ENCODE results near the gene IRAK3. TPM values are rescaled to one million over a fixed set of nuclear protein-coding genes. Genes with fewer than 3 reads are reported as not detected.

The IRAK3 gene
- total RNA-seq, 1 experiment from 2014 or later, result 12.0 TPM

- CTCF ChIA-PET, result interaction anchor here (0.8 to 1.4 kb wide), 2 partner anchors 9 to 17 kb away, joined by 5 to 6 read pairs; partner anchors contain the start of gene TMBIM4
- Mint-ChIP-seq H3K4me3 (ENCODE audit: low read depth, unreplicated experiment) (no peak overlapping the region), H3K4me1 (ENCODE audit: low read depth, unreplicated experiment) (peaks cover 41% of the 10 kb centered on the region), H3K36me3 (ENCODE audit: insufficient read depth, unreplicated experiment) (peaks cover 17% of the 10 kb centered on the region), H3K27ac (ENCODE audit: unreplicated experiment) (no peak overlapping the region), H3K27me3 (ENCODE audit: unreplicated experiment) (no peaks in the 10 kb centered on the region), H3K9me3 (ENCODE audit: low read depth, unreplicated experiment) (peaks cover 5% of the 10 kb centered on the region)
- TF ChIP-seq, protein P1, sequence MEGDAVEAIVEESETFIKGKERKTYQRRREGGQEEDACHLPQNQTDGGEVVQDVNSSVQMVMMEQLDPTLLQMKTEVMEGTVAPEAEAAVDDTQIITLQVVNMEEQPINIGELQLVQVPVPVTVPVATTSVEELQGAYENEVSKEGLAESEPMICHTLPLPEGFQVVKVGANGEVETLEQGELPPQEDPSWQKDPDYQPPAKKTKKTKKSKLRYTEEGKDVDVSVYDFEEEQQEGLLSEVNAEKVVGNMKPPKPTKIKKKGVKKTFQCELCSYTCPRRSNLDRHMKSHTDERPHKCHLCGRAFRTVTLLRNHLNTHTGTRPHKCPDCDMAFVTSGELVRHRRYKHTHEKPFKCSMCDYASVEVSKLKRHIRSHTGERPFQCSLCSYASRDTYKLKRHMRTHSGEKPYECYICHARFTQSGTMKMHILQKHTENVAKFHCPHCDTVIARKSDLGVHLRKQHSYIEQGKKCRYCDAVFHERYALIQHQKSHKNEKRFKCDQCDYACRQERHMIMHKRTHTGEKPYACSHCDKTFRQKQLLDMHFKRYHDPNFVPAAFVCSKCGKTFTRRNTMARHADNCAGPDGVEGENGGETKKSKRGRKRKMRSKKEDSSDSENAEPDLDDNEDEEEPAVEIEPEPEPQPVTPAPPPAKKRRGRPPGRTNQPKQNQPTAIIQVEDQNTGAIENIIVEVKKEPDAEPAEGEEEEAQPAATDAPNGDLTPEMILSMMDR (IDR thresholded peaks at IDR 0.05; ENCODE audit: unreplicated experiment), result no peak
- DNase-seq, result no peak
- no TSS peak for BruUV-seq (replicated peaks)
- intact Hi-C loops (cut with micrococcal nuclease; ENCODE audit: unreplicated experiment), result no loop called here
These were observed 2.0 kb upstream of the IRAK3 start for GRCh38 chr12:66187036-66187435.

DNA sequence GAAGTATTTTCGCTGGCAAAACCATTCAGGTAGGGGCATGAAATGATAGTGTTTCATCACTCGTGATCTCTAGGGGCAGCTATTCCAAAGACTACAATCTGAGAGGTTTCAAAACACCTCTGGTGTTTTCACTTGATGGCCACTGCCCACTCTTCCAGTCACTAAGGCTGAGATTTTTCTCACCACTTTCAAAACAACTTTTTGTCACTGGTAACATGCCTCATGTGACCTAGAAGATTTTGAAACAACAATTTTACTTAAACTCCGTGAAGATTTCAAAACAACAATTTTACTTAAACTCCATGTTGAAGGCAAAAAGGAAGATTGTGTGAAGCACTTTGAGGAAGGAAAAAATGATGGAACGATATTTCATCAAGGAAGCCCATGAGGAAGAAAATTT is 1.2 kb upstream of the IRAK3 start:
- Mint-ChIP-seq H3K4me3 (ENCODE audit: low read depth, unreplicated experiment) (peak overlapping the region; percentile 75), H3K4me1 (ENCODE audit: low read depth, unreplicated experiment) (peaks cover 41% of the 10 kb centered on the region), H3K9me3 (ENCODE audit: low read depth, unreplicated experiment) (peaks cover 5% of the 10 kb centered on the region), H3K27ac (ENCODE audit: unreplicated experiment) (peak overlapping the region; percentile 20), H3K27me3 (ENCODE audit: unreplicated experiment) (no peaks in the 10 kb centered on the region), H3K36me3 (ENCODE audit: insufficient read depth, unreplicated experiment) (peaks cover 17% of the 10 kb centered on the region)
- intact Hi-C loops (cut with micrococcal nuclease; ENCODE audit: unreplicated experiment), result no loop called here
- CTCF ChIA-PET, result no interaction called here
- BruUV-seq (replicated peaks), result no TSS peak
- TF ChIP-seq, protein P1 (IDR thresholded peaks at IDR 0.05; ENCODE audit: unreplicated experiment), result no peak
- no peak for DNase-seq

DNA sequence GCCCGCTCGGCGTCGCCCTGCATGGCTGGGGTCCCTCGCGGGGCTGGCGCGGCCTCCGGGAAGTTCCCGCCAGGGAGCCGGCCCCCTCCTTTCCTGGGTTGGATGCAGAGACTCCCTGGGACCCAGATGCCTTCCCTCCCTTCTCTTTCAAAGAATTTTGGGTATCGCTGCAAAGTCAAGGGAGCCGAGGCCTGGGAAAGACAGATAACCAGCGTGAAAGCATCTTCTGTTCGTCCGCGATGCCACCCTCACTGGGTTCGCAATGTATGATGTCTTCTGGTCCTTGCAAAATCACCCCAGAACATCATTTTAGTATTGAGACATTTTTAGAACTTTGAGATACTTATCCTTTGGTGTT is 451 bp downstream of the IRAK3 start:
- no peak overlapping the region for H3K27ac Mint-ChIP-seq (ENCODE audit: unreplicated experiment)
- peaks cover 17% of the 10 kb centered on the region for H3K36me3 Mint-ChIP-seq (ENCODE audit: insufficient read depth, unreplicated experiment)
- peak overlapping the region; percentile 75 for H3K4me3 Mint-ChIP-seq (ENCODE audit: low read depth, unreplicated experiment)
- TF ChIP-seq, protein P1 (IDR thresholded peaks at IDR 0.05; ENCODE audit: unreplicated experiment), result no peak
- BruUV-seq (replicated peaks), result no TSS peak
- H3K4me1 Mint-ChIP-seq (ENCODE audit: low read depth, unreplicated experiment), result peaks cover 32% of the 10 kb centered on the region
- DNase-seq, result no peak
- H3K27me3 Mint-ChIP-seq (ENCODE audit: unreplicated experiment), result no peaks in the 10 kb centered on the region
- CTCF ChIA-PET, result interaction anchor here (1.3 to 1.6 kb wide), 2 partner anchors 20 kb away, joined by 8 to 9 read pairs; partner anchors contain the start of gene TMBIM4
- peaks cover 3% of the 10 kb centered on the region for H3K9me3 Mint-ChIP-seq (ENCODE audit: low read depth, unreplicated experiment)
- intact Hi-C loops (cut with micrococcal nuclease; ENCODE audit: unreplicated experiment), result no loop called here

- peaks cover 20% of the 10 kb centered on the region for H3K36me3 Mint-ChIP-seq (ENCODE audit: insufficient read depth, unreplicated experiment)
- peak overlapping the region; percentile 75 for H3K4me3 Mint-ChIP-seq (ENCODE audit: low read depth, unreplicated experiment)
- H3K4me1 Mint-ChIP-seq (ENCODE audit: low read depth, unreplicated experiment), result peaks cover 36% of the 10 kb centered on the region
- no peak overlapping the region for H3K27ac Mint-ChIP-seq (ENCODE audit: unreplicated experiment)
- TF ChIP-seq, protein P1 (IDR thresholded peaks at IDR 0.05; ENCODE audit: unreplicated experiment), result no peak
- H3K9me3 Mint-ChIP-seq (ENCODE audit: low read depth, unreplicated experiment), result no peaks in the 10 kb centered on the region
- BruUV-seq (replicated peaks), result TSS peak; percentile 67
- intact Hi-C loops (cut with micrococcal nuclease; ENCODE audit: unreplicated experiment), result no loop called here
- CTCF ChIA-PET, result interaction anchor here (1.6 kb wide), 1 partner anchor 21 kb away, joined by 8 read pairs; the partner anchor contains the start of gene TMBIM4
- no peaks in the 10 kb centered on the region for H3K27me3 Mint-ChIP-seq (ENCODE audit: unreplicated experiment)
- no peak for DNase-seq
These were observed 875 bp downstream of the IRAK3 start for GRCh38 chr12:66189889-66190288.
